Keratinocyte (primary cell): Measurements from ENCODE around the gene RIMS4. TPM values are rescaled to one million over a fixed set of nuclear protein-coding genes. Genes with fewer than 3 reads are reported as not detected.

Experiments used
- DNase-seq: peaks from one replicate; pipeline ENCODE4 v3.0.0-alpha.2; 2011; ENCODE audit warnings: low read depth, missing footprints, low spot score
- FAIRE-seq: peaks from 2 replicates; lab custom pipeline; 2011; peaks lifted over from hg19 to GRCh38; lab: Jason Lieb, UNC
- H2AFZ ChIP-seq: 2 replicates; pipeline ENCODE4 v1.6.0; 2012; ENCODE audit warnings: low read length, control low read depth, inconsistent platforms; ENCODE audit not compliant: control insufficient read depth
- H3K27ac ChIP-seq: 2 replicates; pipeline ENCODE4 v1.5.1; 2011; ENCODE audit warnings: low read length; ENCODE audit not compliant: control insufficient read depth, insufficient read depth
- H3K27me3 ChIP-seq: 3 replicates; pipeline ENCODE4 v1.6.0; 2011; ENCODE audit warnings: low read length; ENCODE audit not compliant: control insufficient read depth, insufficient read depth; ENCODE audit errors: extremely low read depth
- H3K36me3 ChIP-seq, 2 experiments: 2 replicates in 1 of 2; 3 replicates in 1 of 2; pipeline ENCODE4 v1.5.1; 2011; ENCODE audit warnings: low read length in 2 of 2, mild to moderate bottlenecking in 1 of 2; ENCODE audit not compliant: control insufficient read depth in 2 of 2, insufficient read depth in 2 of 2; ENCODE audit errors: extremely low read depth in 1 of 2
- H3K4me1 ChIP-seq: 3 replicates; pipeline ENCODE4 v1.5.1; 2011; ENCODE audit warnings: low read length; ENCODE audit not compliant: control insufficient read depth, insufficient read depth; ENCODE audit errors: extremely low read depth
- H3K4me2 ChIP-seq: 3 replicates; pipeline ENCODE4 v1.6.0; 2011; ENCODE audit warnings: low read depth, low read length; ENCODE audit not compliant: control insufficient read depth, insufficient read depth; ENCODE audit errors: extremely low read depth
- H3K4me3 ChIP-seq, 3 experiments: fragments of 200-600 bp in 1 of 3; sonication (generic) in 1 of 3; 2 replicates in 2 of 3; 3 replicates in 1 of 3; pipeline ENCODE4 v1.5.1; 2011 to 2016; ENCODE audit warnings: low read length in 3 of 3, mild to moderate bottlenecking in 3 of 3, control low read depth in 2 of 3, inconsistent platforms in 1 of 3, low read depth in 1 of 3, mixed read lengths in 1 of 3, mixed run types in 1 of 3, moderate library complexity in 1 of 3; ENCODE audit not compliant: control insufficient read depth in 2 of 3, insufficient read depth in 2 of 3; ENCODE audit errors: extremely low read depth in 1 of 3
- H3K79me2 ChIP-seq: 2 replicates; pipeline ENCODE4 v1.6.0; 2012; ENCODE audit warnings: low read length; ENCODE audit not compliant: control insufficient read depth, insufficient read depth
- H3K9ac ChIP-seq: 3 replicates; pipeline ENCODE4 v1.6.0; 2011; ENCODE audit warnings: low read length; ENCODE audit not compliant: control insufficient read depth, insufficient read depth; ENCODE audit errors: extremely low read depth
- H3K9me1 ChIP-seq: 3 replicates; pipeline ENCODE4 v1.6.0; 2011; ENCODE audit warnings: low read length; ENCODE audit not compliant: control insufficient read depth, insufficient read depth; ENCODE audit errors: extremely low read depth
- H3K9me3 ChIP-seq: 2 replicates; pipeline ENCODE4 v1.5.1; 2012; ENCODE audit warnings: low read depth, low read length; ENCODE audit not compliant: control insufficient read depth
- H4K20me1 ChIP-seq: 3 replicates; pipeline ENCODE4 v1.6.0; 2011; ENCODE audit warnings: low read length; ENCODE audit not compliant: control insufficient read depth, insufficient read depth; ENCODE audit errors: extremely low read depth
- CTCF ChIP-seq, 3 experiments: IDR thresholded peaks in 1 of 3; conservative IDR thresholded peaks in 1 of 3; optimal IDR thresholded peaks in 1 of 3; 2 replicates in 2 of 3; 3 replicates in 1 of 3; pipeline versions ENCODE3 to v1.5.1; 2011; ENCODE audit warnings: low read length in 3 of 3, mild to moderate bottlenecking in 3 of 3, moderate library complexity in 2 of 3, control low read depth in 1 of 3, inconsistent platforms in 1 of 3; ENCODE audit not compliant: insufficient read depth in 2 of 3; ENCODE audit errors: extremely low read depth in 1 of 3
- EZH2 ChIP-seq: IDR thresholded peaks from one replicate; pipeline ENCODE4 v1.6.1; 2012; ENCODE audit warnings: inconsistent platforms, mild to moderate bottlenecking, low read length, moderate library complexity
- dilution Hi-C: fragments of 300-500 bp; cut with MboI; formaldehyde crosslinking; loops from one replicate; pipeline ENCODE4 v1.7.0; 2020; ENCODE audit warnings: low sequenced_read_pairs; ENCODE audit not compliant: extremely low pct_ligation_motif_present
- polyA plus RNA-seq, 5 experiments: library from polyadenylated mRNA; depleted of rRNA in 3 of 5; stranded (reverse) in 3 of 5; stranded (forward) in 1 of 5; unstranded in 1 of 5; fragments of >200 nt; gene quantifications; 1 replicate in 1 of 5; 2 replicates in 3 of 5; 3 replicates in 1 of 5; pipeline versions ENCODE4 v1.2.1 to v1.2.3, GENCODE V29; 2011 to 2012; ENCODE audit warnings: missing spikeins in 2 of 5, low read depth in 1 of 5, low replicate concordance in 1 of 5

RIMS4 gene
- polyA plus RNA-seq, 1 donor (not counting 4 experiments of a cell fraction or from before 2014, with no cell fraction given) = not detected

- no peaks in the 10 kb centered on the region for H3K79me2 ChIP-seq
- H3K4me2 ChIP-seq = no peak overlapping the region
- TF ChIP-seq CTCF (optimal IDR thresholded peaks at IDR 0.05 in 1 of 3, IDR thresholded peaks at IDR 0.05 in 1 of 3, conservative IDR thresholded peaks at IDR 0.05 in 1 of 3; ENCODE audit: extremely low read depth in 1 of 3, insufficient read depth in 2 of 3, low read length in 3 of 3) = no peak
- no peak for TF ChIP-seq EZH2
- peaks cover 62% of the 10 kb centered on the region for H3K27me3 ChIP-seq
- H2AFZ ChIP-seq = no peak overlapping the region
- no peak for DNase-seq
- H3K9me1 ChIP-seq = no peaks in the 10 kb centered on the region
- no peak overlapping the region for H3K27ac ChIP-seq
- no peak for FAIRE-seq
- peaks cover 5% of the 10 kb centered on the region for H3K9me3 ChIP-seq
- no peaks in the 10 kb centered on the region for H4K20me1 ChIP-seq
- no peak overlapping the region for H3K9ac ChIP-seq
- H3K4me1 ChIP-seq = no peaks in the 10 kb centered on the region
- dilution Hi-C loops = no loop called here
- H3K36me3 ChIP-seq = no peaks in the 10 kb centered on the region
- no peak overlapping the region for H3K4me3 ChIP-seq
These were observed 320 bp downstream of the RIMS4 start for GRCh38 chr20:44810061-44810390.

GRCh38 chr20:44809380-44810060 is 826 bp downstream of the RIMS4 start:
- peaks cover 62% of the 10 kb centered on the region for H3K27me3 ChIP-seq
- no peak for FAIRE-seq

More at GRCh38 chr20:44809380-44810060, 826 bp downstream of the RIMS4 start:
- TF ChIP-seq EZH2 (peak; percentile 61), CTCF (optimal IDR thresholded peaks at IDR 0.05 in 1 of 3, IDR thresholded peaks at IDR 0.05 in 1 of 3, conservative IDR thresholded peaks at IDR 0.05 in 1 of 3; ENCODE audit: extremely low read depth in 1 of 3, insufficient read depth in 2 of 3, low read length in 3 of 3) (no peak)
- no peak overlapping the region for H3K4me3 ChIP-seq
- dilution Hi-C loops = no loop called here
- H3K9me3 ChIP-seq = peaks cover 5% of the 10 kb centered on the region
- H3K79me2 ChIP-seq = no peaks in the 10 kb centered on the region
- no peak overlapping the region for H3K4me2 ChIP-seq
- DNase-seq = no peak
- no peak overlapping the region for H3K27ac ChIP-seq
- H2AFZ ChIP-seq = no peak overlapping the region
- H3K9me1 ChIP-seq = no peaks in the 10 kb centered on the region
- no peak overlapping the region for H3K9ac ChIP-seq
- no peaks in the 10 kb centered on the region for H4K20me1 ChIP-seq
- no peaks in the 10 kb centered on the region for H3K4me1 ChIP-seq
- H3K36me3 ChIP-seq = no peaks in the 10 kb centered on the region
